GM21390 (cell line): ENCODE results near the gene NPDC1.
A peak's percentile ranks its signal among the peaks of the same experiment; 100 is the strongest.
"Not testable (repeated sequence)": the region's sequence is repeated elsewhere in the genome, so short reads cannot be mapped to it uniquely, and the experiment has no call there.

ENCODE experiments used
- ATAC-seq: cut with Tn5 transposase; IDR thresholded peaks from one replicate; pipeline ENCODE4 v1.9.1; 2021; ENCODE audit not compliant: unreplicated experiment

Gene NPDC1

DNA sequence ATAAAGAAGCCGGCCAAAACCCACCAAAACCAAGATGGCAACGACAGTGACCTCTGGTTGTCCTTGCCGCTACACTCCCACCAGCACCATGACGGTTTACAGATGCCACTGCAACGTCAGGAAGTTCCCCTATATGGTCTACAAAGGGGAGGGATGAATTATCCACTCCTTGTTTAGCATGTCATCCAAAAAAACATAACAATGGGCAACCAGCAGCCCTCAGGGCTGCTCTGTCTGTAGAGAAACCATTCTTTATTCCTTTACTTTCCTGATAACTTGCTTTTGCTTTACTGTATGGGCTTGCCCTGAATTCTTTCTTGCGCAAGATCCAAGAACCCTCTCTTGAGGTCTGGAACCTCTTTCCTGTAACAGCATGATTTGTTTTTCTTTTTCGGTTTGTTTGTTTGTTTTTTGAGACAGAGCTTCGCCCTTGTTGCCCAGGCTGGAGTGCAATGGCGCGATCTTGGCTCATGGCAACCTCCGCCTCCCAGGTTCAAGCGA, 29.3 kb upstream of the NPDC1 start:
- ATAC-seq, result no peak

DNA sequence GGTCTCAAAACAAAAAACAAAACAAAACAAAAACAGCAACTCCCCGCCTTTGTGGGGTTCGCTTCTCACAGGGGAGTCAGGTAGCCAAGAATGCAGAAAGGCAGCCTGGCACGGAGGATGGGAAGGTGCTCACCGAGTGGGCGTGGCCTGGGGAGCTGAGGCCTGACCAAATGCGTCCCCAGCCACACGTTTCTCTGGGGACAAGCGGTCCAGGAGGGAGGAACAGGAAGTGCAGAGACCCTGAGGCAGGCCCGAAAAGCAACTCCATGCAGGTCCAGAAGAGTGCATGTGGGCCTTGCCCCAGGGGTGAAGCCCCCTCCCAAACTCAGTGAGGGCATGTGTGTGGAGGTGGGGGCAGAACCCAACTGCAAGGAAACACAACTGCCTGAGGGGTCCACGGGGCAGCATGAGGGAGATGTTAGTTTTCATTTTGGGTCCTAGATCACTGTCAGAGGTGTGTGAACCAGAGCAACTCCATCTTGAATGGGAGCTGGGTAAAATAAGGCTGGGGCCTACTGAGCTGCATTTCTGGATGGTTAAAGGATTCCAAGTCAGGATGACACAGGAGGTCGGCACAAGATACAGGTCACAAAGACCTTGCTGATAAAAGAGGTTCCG, 28.8 kb upstream of the NPDC1 start:
- ATAC-seq, result no peak

GRCh38 chr9:137073992-137074399, 28.0 kb upstream of the NPDC1 start:
- ATAC-seq, result no peak

DNA sequence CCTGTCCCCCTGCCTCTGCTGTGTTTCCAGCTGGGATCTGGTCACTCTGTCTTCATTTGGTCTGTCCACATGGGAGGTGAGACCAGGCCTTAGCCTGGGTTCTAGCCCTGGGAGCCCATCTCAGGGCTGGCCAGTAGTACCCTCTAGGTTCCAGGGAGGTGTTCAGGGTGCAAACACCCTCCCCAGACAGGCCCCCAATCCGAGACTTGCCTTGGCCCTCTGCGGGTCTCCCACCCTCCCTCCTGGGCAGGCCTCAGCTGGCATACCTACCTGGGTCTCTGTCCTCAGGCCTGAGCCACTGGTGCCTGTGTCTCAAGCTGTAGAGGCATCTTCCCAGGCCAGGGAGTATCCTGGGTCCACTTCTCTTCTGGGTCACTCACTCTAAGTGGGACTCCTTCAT, 25.3 kb upstream of the NPDC1 start:
- no peak for ATAC-seq

DNA sequence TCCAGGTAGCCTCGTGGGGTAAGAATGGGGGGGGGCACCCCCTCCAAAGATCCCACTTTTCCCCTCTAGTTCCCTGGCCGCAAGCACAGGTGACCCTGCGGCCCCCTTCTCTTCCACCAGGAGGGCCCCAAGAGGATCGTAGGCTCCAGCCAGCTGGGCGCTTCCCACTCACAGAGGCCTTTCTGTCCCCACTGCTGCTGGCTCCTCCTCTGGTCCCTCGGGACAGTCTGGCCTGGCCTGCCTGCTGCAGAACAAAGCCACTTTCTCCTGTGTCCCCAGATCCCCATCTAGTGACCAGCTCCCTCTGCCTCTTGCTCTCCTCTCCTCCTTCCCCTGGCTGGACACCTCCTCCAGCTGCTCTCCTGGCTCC, 24.9 kb upstream of the NPDC1 start:
- no peak for ATAC-seq

DNA sequence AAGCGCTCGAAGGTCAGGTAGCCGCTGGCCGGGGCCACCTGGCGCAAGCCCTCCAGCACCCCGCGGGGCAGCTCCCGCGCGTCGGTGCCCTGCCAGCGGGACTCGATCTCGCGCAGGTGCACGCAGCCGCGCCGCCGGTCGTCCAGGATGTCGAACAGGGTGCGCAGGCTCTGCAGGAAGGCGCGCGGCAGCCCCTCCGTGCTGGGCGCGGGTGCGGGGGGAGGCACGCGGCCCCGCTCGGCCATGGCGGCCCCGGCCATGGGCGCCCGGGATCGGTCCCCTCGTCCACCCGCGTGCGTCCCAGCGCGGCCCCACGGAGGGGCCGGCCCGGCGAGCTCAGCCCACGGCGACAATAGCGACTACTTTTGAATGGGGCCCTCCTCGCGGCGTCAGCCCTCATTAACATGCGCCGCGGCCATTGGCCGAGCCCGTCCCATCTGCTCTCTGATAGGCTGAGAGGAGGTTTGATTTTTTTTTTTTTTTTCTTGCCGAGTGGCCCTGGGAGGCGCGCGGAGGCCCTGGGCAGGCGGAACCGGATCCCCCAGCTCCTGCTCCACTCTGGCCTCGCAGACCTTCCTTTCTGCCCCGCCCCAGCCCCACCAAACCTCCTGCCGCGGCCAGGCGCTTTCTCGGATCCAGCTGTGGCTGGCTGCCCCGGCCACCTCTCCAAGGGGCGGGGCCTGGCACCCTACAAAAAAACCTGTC, 24.4 kb upstream of the NPDC1 start, which contains the start of gene SAPCD2:
Gene SAPCD2, minus strand, starts transcription at position 357 of the 705 bp plus-strand sequence. Its CDS starts 97 bp downstream, at position 260.
- ATAC-seq, result peak; percentile 72

DNA sequence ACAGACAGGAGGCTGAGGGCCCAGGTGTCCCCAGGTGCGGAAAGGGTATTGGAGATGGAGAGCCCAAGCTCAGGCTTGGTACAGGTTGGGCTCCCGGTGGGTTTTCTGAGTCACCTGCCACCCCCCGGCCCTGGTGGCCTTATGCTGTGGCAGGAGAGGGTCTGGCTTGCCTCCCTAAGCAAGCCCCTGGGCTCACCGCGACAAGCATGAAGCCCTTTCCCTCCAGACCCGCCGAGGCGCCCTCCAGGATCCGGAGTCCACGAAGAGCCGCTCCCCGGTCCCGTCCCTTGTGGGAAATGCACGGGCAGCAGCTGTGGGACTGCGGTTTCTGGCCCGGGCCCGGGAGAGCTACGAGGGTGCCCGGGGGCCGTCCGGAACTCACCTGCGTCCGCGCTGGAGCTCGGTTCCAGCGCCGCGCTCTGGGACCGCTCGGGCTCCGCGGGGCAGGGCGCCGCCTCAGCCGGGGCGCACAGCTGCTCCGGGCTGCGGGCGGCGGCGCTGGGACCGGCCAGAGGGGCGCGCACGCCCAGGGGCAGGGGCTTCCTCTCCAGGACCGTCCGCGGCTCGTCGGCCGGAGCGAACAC, 23.6 kb upstream of the NPDC1 start:
- no peak for ATAC-seq

- no peak for ATAC-seq
Observed at GRCh38 chr9:137068539-137069507, 22.8 kb upstream of the NPDC1 start.

- ATAC-seq, result no peak
Observed at GRCh38 chr9:137067860-137068538, 22.0 kb upstream of the NPDC1 start.

DNA sequence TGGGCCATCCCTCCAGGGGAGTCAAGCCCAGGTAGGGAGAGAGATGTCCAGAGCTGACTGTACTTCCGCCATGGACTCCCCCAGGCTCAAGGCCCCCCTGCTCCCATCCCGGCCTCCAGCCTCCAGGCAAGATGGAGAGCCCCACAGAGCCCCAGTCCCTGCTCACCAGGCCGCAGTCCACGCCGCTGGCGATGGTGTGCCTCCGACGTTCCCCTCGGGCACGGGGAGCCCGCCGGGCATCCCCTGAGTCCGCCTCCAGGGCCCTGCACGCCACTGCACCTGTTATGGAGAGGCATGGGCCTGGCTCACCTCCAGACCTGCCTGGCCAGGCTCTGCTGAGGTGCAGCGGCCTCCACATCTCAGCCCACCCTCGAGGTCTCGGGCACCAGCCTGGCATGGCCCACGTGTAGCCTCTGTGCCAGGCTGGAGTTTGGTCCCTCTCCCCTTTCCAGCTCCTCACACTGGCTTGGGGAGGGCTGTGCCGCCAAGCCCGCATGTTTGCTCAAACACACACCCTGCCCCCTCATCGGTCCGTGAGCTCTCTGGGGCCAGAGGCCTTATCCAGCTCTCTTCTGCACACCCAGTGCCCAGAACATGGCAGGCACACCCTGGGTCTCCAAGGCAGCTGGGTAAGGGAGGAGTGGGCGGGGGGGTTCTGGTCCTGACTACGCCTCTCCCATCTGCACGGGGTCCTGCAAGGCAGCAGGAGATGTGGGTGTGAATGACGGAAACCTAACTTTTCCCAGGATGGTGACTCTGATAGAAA, 20.3 kb upstream of the NPDC1 start:
- ATAC-seq, result no peak

- no peak for ATAC-seq
Observed at GRCh38 chr9:137065336-137065967, 19.5 kb upstream of the NPDC1 start.

DNA sequence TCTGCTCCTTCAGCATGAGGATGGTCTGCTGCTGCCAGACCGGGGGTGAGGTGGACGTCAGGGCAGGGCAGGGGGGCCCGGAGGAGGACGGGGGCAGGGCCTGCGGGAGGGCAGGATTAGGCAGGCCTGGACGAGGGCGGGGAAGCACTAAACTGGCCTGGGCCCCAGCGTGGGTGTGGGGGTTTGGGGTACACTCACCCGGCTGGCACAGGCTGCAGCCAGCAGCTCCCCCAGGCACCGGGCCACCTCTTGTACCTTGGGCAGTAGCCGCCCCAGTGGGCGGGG, 18.8 kb upstream of the NPDC1 start:
- no peak for ATAC-seq

DNA sequence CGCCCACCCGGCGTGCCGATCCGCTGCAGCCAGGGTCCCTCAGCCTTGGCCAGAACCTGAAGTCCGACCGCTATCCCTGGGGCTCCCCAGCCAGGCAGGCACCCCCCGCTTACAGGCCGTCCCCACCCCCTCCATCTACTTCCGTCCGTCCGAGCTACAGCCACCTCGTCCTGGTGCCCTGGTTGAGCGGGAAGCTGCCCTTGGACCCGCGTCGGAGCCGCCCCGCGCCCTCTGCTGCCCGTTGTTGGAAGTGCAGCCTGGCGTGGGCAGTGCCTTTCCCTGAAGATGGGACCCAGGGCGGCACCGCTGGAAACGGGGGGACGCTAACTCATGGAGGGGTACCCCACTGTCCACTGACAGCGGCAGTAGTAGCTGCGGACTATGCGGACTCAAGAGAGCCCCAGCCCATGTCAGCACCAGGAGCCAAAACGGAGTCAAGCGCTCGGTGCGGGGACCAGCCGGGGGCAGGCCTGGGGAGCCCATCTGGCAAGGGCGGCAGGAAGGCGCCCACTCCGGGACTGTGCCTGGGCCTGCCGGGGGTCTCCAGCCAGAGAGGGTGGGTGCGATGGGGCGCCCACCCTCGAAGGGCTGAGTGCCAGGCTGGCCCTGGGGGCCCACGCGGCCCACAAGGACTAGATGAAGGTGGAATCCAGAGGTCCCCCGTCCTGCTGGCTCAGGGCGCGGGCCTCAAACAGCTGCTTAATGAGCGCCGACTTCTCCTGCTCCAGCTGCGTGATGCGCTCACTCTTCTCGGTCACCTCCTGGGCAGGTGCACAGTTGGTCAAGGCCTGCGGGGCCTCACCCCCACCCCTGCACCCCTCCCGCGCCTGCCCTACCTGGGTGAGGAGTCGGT, 18.3 kb upstream of the NPDC1 start:
- no peak for ATAC-seq

DNA sequence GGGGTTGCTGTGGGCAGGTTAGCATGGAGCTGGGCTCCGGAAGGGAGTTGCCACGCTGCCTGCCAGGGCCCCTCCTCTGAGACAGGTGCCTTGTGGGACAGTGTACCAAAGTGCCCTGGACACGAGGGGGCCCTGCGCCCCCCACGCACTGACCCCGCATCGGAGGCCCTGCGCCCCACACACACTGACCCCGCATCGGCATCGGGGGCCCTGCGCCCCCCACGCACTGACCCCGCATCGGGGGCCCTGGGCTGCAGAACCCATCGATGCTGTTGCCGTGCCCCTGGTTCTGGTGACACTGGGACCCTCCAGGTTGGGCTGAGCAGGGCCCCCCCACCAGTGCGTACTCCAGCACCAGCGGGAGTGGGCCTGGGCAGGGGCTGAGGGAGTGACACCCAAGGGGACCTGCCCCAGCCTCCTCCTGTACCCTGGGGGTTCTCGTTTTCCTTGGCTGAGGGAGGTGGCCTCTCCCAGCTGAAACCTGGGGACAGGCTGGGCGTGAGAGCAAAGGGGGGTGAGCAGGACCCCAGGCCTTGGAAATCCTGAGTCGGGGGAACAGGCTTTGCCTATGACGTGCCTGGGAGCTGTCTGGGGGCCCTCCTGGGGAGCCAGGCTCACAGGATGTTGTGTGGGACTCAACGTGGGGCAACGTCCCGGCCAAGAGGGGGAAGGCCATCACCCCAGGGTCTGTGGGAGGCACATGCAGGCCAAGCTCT, 17.5 kb upstream of the NPDC1 start:
- ATAC-seq, result no peak

DNA sequence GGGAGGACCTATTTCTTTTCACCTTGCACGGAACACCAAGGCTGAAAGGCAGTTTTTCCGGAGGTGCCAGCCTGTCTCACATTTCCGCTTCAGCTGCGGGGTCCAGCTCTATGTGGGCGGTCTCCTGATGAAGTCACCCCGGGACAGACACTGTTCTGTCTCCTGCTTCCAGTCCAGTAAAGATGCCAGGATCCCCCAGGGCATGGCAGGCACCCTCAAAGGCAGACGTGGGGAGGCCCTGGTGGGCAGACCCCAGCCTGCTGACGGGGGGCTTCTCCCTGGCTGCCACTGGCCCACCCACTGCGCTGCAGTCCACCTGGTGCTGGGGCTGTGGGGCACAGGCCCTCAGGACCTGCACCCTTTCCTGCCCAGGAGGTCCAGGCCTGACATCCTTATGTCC, 16.8 kb upstream of the NPDC1 start:
- ATAC-seq, result not testable (repeated sequence)

- no peak for ATAC-seq
Observed at GRCh38 chr9:137062384-137062783, 16.4 kb upstream of the NPDC1 start.

DNA sequence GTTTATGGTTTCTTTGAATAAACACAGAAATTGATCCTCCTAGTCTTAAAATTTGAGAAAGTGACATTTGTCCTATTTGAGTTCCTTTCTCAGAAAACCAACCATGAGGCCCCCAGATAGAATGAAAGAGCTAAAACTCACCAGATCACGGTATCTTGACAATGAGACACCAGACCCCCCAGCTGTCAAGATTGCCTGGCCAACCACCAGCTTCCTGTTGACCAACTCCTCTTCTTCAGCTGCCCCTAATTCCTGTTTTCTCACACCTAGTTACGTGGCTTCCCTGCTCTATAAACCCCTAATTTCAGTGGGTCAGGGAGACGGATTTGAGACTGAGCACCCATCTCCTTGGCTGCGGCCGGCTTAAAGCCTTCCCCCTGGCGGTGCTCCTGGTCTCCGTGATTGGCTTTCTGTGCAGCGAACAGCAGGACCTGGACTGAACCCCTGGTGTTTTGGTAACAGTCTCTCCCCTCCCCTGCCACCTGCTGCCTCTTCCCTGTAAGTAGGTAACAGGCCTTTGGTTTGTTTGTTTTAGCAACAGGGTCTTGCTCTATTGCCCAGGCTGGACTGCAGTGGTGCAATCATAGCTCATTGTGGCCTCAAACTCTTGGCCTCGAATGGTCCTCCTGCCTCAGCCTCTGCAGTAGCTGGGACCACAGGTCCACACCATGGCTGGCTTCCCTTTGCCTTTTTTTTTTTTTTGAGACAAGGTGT, 12.7 kb upstream of the NPDC1 start:
- no peak for ATAC-seq
